Thoracic aorta (tissue), 2 donors: Measurements from ENCODE around the gene KRTAP5-9. TPM values are rescaled to one million over a fixed set of nuclear protein-coding genes. Genes with fewer than 3 reads are reported as not detected.

Experiments used
- ATAC-seq: fragments of 150-250 bp; one replicate; pipeline ENCODE4 v1.8.0; 2017; ENCODE audit warnings: low read depth; ENCODE audit not compliant: insufficient number of reproducible peaks, low FRiP score
- DNase-seq: peaks from one replicate; pipeline ENCODE4 v3.0.0-alpha.2; 2020; ENCODE audit warnings: low spot score
- H3K27ac ChIP-seq, 2 donors: fragments of 200-600 bp; sonication (generic); 1 replicate in 1 of 2; 2 replicates in 1 of 2; pipeline ENCODE4 v1.5.1; 2016; ENCODE audit warnings: mild to moderate bottlenecking in 2 of 2, moderate library complexity in 2 of 2
- H3K27me3 ChIP-seq: fragments of 200-600 bp; sonication (generic); replicated peaks from 2 replicates; pipeline ENCODE4 v1.6.0; 2016; ENCODE audit warnings: mild to moderate bottlenecking; ENCODE audit not compliant: insufficient read depth
- H3K36me3 ChIP-seq: fragments of 200-600 bp; sonication (generic); one replicate; pipeline ENCODE4 v1.5.1; 2016
- H3K4me1 ChIP-seq, 2 donors: fragments of 200-600 bp; sonication (generic); 1 replicate in 1 of 2; 2 replicates in 1 of 2; pipeline versions ENCODE4 v1.5.1 to v1.6.0; 2016; ENCODE audit warnings: low read depth in 2 of 2, mild to moderate bottlenecking in 1 of 2; ENCODE audit not compliant: control insufficient read depth in 1 of 2
- H3K4me3 ChIP-seq: fragments of 200-600 bp; sonication (generic); 2 replicates; pipeline ENCODE4 v1.5.1; 2016; ENCODE audit warnings: mild to moderate bottlenecking
- H3K9me3 ChIP-seq: fragments of 200-600 bp; sonication (generic); 2 replicates; pipeline ENCODE4 v1.5.1; 2016
- CTCF ChIP-seq: fragments of 200-600 bp; sonication (generic); IDR thresholded peaks from one replicate; pipeline ENCODE4 v1.5.1; 2019; ENCODE audit warnings: antibody characterized with exemption
- total RNA-seq, 2 donors: library from RNA; depleted of rRNA; stranded (reverse); fragments of >200 nt; gene quantifications; one replicate each; pipeline versions ENCODE4 v1.1.0 to v1.2.3, GENCODE V29; 2016

Gene KRTAP5-9
- total RNA-seq, 2 donors from 2014 or later = not detected

GRCh38 chr11:71542382-71542781, 5.8 kb upstream of the KRTAP5-9 start:
- Histone ChIP-seq H3K27me3 (no peaks in the 10 kb centered on the region), H3K9me3 (no peaks in the 10 kb centered on the region), H3K4me3 (no peak overlapping the region), H3K4me1 (no peaks in the 10 kb centered on the region), H3K27ac (no peak overlapping the region), H3K36me3 (no peaks in the 10 kb centered on the region)
- no peak for ATAC-seq
- DNase-seq = no peak
- no peak for TF ChIP-seq CTCF

DNA sequence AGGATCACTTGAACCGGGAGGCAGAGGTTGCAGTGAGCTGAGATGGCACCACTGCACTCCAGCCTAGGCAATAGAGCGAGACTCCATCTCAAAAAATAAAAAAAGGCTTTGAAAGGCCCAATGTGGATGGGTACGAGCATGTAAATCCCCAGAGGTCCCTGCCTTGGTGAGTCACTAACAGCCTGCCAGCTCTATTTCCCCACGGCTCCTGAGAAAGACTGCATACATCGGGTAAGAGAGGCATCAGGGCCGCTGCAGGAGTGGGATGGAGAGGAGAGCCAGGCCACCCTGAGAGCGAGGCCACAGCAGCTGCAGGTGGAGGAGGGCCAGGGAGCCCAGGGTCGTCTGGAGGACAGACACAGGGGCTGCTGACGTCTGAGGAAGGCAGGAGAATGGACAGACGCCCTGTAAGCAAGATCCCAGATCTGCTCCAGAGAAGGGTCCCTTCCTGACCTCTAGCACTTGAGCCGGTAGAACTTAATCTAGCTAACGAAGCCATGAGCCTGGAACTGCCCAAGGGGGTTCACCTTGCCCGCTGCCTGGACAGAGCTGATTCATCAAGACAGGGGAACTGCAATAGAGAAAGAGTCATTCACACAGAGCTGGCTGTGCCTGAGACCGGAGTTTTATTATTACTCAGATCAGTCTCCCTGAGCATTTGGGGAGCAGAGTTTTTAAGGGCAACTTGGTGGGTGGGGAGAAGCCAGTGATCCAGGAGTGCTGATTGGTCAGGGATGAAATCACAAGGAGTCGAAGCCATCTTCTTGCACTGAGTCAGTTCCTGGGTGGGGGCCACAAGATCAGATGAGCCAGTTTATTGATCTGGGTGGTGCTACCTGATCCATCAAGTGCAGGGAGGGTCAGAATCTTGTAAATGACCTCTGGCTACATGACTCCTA, 5.1 kb upstream of the KRTAP5-9 start:
- Histone ChIP-seq H3K27ac (no peak overlapping the region), H3K4me3 (no peak overlapping the region), H3K4me1 (no peaks in the 10 kb centered on the region), H3K27me3 (no peaks in the 10 kb centered on the region), H3K9me3 (no peaks in the 10 kb centered on the region), H3K36me3 (no peaks in the 10 kb centered on the region)
- DNase-seq (no peak), ATAC-seq (no peak)
- TF ChIP-seq CTCF = no peak

- H3K27me3 ChIP-seq = no peaks in the 10 kb centered on the region
- H3K36me3 ChIP-seq = no peaks in the 10 kb centered on the region
- no peak overlapping the region for H3K4me3 ChIP-seq
- DNase-seq (no peak), ATAC-seq (no peak)
- no peak overlapping the region for H3K27ac ChIP-seq
- no peak for TF ChIP-seq CTCF
- H3K4me1 ChIP-seq = no peaks in the 10 kb centered on the region
- no peaks in the 10 kb centered on the region for H3K9me3 ChIP-seq
Observed at GRCh38 chr11:71543866-71544265, 4.4 kb upstream of the KRTAP5-9 start.

DNA sequence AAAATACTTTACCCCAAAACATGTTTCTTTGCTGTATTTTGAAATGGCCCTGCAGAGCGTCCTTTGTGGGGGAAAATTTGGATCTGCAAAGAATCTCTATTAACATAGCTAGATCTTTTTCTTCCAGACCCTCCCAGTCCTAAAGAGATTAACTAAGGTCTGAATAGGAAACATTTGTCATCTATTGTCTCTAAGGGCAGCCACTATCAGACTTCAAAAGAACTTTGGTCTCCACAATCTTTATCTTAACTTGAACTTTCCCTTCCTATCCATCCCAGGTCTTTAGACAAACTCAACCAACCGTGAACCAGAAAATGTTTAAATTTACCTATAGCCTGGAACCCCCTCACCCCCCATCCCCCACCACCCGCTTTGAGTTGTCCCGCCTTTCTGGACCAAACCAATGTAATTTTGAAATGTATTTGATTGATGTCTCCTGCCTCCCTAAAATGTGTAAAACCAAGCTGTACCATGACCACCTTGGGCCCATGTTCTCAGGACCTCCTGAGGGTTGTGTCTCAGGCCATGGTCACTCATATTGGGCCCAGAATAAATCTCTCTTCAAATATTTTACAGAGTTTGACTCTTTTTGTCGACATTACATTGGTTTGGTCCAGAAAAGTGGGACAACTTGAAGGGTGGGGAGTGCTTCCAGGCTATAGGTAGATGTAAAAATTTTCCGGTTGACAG, 3.5 kb upstream of the KRTAP5-9 start:
- Histone ChIP-seq H3K27me3 (no peaks in the 10 kb centered on the region), H3K4me1 (no peaks in the 10 kb centered on the region), H3K27ac (no peak overlapping the region), H3K36me3 (no peaks in the 10 kb centered on the region), H3K4me3 (no peak overlapping the region), H3K9me3 (no peaks in the 10 kb centered on the region)
- no peak for TF ChIP-seq CTCF
- DNase-seq = no peak
- ATAC-seq = no peak

GRCh38 chr11:71545405-71545966, 2.7 kb upstream of the KRTAP5-9 start:
- Histone ChIP-seq H3K4me3 (no peak overlapping the region), H3K4me1 (no peaks in the 10 kb centered on the region), H3K36me3 (no peaks in the 10 kb centered on the region), H3K9me3 (no peaks in the 10 kb centered on the region), H3K27ac (no peak overlapping the region), H3K27me3 (no peaks in the 10 kb centered on the region)
- no peak for TF ChIP-seq CTCF
- ATAC-seq (no peak), DNase-seq (no peak)
